Gastrocnemius medialis (tissue), 4 donors: Measurements from ENCODE around the gene TUBAL3.

ENCODE experiments used
- CTCF ChIP-seq, 5 experiments: fragments of 450-650 bp in 3 of 5; fragments of 200-600 bp in 2 of 5; sonication (generic) in 2 of 5; IDR thresholded peaks in 4 of 5; conservative IDR thresholded peaks in 1 of 5; 1 replicate in 4 of 5; 2 replicates in 1 of 5; pipeline ENCODE4 v1.5.1; 2016 to 2019; ENCODE audit warnings: antibody characterized with exemption in 5 of 5, mild to moderate bottlenecking in 3 of 5, moderate library complexity in 3 of 5
- POLR2A ChIP-seq, 2 donors: fragments of 450-650 bp; IDR thresholded peaks; one replicate each; pipeline ENCODE4 v1.6.1; 2017; ENCODE audit warnings: antibody characterized with exemption in 2 of 2, mild to moderate bottlenecking in 2 of 2, moderate library complexity in 2 of 2

DNA sequence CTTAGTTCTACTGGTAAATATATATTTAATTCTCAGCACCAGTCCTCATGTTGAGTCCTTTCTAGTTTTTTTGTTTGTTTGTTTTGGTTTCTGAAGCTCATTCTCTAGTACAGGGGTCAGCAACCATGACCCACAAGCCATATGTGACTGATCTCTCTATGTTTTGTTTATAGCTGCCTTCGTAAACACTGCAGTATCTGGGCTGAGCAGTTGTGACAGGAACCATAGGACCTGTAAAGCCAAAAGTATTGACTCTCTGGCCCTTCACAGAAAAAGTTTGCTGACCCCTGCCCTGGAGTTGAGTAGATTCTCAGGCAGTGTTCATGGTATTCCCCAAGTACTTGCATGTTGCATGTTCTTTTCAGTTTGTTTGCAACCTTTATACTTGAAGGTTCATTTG is 28.6 kb upstream of the TUBAL3 start:
- TF ChIP-seq CTCF (IDR thresholded peaks at IDR 0.05 in 4 of 5, conservative IDR thresholded peaks at IDR 0.05 in 1 of 5), result no peak
- no peak for TF ChIP-seq POLR2A (IDR thresholded peaks at IDR 0.05)
